AG10803 (cell line): ENCODE results near the gene SAMD10.
"Not testable (repeated sequence)": the region's sequence is repeated elsewhere in the genome, so short reads cannot be mapped to it uniquely, and the experiment has no call there.

Experiments
- DNase-seq: peaks from one replicate; pipeline ENCODE4 v3.0.0; 2010; ENCODE audit warnings: low read depth
- H3K4me3 ChIP-seq: 2 replicates; pipeline ENCODE4 v1.5.1; 2011; ENCODE audit warnings: mild to moderate bottlenecking, low read length, control low read depth
- TF ChIP-seq, protein P1 (sequence below): conservative IDR thresholded peaks from 2 replicates; pipeline ENCODE4 v1.5.1; 2011; ENCODE audit warnings: mild to moderate bottlenecking, low read length, control low read depth, inconsistent platforms

The SAMD10 gene

DNA sequence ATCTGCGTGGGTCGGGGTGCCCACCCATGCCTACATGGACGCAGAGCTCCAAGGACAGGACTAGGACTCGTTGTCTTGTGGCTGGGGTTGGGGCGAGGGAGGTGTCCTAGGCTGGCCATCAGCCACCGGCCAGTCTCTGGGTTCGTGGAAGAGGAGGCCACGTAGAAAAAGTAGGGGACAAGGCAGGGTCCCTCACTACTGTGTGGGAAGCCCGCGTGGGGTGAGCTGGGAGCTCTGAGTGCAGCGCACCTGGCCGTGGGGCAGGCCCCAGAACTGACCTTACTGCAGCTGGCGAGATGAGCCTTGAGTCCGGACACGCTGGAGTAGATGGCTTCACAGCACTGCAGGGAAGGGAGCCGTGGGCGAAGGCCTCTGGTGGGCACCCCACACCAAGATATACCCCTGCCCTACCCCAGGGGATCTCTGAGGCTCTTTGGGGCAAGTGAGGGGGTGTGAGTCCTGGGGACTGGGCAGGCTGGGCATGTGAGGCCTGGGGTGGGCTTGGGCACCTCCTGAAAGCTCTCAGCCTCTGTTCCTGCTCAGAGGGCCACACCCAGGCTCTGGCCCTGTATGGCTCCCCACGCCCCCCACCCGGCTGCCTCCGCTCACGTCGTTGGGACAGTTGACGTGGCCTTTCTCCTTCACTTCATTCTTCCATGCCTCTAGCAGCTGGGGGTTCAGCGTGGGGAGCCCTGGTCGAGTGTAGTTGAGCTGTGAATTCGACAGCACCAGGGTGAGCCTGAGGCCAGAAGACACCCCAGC is 17.6 kb downstream of the SAMD10 start:
- no peak overlapping the region for H3K4me3 ChIP-seq
- TF ChIP-seq, protein P1, sequence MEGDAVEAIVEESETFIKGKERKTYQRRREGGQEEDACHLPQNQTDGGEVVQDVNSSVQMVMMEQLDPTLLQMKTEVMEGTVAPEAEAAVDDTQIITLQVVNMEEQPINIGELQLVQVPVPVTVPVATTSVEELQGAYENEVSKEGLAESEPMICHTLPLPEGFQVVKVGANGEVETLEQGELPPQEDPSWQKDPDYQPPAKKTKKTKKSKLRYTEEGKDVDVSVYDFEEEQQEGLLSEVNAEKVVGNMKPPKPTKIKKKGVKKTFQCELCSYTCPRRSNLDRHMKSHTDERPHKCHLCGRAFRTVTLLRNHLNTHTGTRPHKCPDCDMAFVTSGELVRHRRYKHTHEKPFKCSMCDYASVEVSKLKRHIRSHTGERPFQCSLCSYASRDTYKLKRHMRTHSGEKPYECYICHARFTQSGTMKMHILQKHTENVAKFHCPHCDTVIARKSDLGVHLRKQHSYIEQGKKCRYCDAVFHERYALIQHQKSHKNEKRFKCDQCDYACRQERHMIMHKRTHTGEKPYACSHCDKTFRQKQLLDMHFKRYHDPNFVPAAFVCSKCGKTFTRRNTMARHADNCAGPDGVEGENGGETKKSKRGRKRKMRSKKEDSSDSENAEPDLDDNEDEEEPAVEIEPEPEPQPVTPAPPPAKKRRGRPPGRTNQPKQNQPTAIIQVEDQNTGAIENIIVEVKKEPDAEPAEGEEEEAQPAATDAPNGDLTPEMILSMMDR, result no peak
- no peak for DNase-seq

DNA sequence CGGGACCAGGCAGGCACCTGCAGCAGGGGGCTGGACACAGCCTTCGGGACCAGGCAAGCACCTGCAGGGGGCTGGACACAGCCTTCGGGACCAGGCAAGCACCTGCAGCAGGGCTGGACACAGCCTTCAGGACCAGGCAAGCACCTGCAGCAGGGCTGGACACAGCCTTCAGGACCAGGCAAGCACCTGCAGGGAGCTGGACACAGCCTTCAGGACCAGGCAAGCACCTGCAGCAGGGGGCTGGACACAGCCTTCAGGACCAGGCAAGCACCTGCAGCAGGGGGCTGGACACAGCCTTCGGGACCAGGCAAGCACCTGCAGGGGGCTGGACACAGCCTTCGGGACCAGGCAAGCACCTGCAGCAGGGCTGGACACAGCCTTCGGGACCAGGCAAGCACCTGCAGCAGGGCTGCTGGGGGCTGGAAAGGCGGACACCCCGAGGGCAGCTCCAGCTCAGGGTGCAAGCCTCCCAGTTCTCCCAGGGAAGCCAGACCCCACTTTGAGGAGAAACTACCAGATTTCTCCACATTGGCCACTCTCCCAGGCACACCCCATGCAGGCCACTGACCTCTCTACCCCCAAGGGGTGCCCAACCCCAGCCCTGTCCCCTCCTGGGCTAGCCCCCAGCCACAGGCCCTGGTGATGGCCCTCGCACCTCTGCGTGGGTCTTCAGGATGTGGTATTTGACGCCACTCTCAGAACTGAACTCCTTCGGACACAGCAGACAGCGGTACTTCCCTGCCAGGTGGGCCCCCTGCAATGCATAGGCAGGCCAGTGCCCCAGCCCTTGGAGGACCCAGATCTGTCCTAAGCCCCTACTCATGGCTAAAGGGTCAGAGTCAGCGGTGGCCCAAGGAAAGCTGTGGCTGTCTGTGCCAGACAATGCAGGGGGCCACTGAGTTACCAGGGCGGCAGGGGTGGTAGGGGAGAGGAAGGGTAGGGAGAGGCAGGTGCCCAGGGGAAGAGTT is 18.5 kb downstream of the SAMD10 start:
- not testable (repeated sequence) for DNase-seq

DNA sequence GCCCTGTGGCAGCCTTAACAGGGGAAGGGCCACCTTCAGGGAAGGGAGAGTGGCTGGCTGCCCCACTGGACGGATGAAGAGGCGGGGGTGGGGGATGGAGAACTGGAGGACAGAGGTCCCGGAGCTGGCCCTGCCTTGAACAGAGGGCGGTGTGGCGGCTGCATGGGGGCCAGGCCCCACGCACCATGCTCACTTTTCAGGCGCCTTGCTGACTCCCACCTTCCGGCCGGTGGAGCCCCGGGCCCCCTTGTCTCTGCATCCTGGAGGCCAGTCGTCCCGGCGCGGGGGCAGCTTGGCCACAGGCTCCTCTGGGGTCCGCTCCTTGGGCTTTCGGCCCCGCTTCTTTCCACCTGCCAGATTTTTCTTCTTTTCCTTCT is 19.8 kb downstream of the SAMD10 start:
- TF ChIP-seq, protein P1, result no peak
- DNase-seq, result no peak
- H3K4me3 ChIP-seq, result no peak overlapping the region

More for the DNA sequence above, 18.5 kb downstream of the SAMD10 start:
- not testable (repeated sequence) for H3K4me3 ChIP-seq

DNA sequence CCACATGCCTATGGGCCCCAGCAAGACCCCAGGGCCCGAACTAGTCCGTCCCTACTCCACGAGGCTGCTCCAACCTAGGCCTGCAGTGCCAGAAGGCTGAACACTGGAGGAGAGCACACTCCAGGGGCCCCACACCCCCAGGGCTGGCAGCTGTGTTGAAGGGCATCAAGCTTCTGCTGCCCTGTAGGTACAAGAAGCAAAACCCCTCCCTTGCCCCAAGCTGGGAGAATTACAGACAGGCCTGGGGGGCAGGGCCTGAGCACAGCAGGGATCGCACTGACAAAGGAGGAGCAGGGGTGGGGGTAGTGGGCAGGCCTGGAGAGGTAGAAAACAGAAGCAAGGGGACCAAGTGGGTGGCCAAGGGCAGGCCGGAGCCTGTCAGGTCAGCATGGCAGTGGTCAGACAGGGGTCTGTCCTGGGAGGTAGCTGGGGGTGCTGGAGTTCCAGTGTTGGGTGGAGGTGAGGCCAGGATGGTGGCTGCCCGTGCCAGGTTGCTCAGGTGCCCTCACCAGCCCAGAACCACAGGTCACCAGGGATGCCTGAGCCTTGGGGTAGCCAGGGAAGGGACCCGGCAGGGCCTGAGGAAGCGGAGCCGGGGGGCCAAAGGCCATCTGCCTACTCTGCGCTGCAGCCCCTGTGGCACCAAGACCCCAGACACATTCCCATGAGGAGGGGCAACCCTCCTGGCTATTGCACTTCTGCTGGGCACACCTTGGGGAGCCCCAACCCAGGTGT is 20.3 kb downstream of the SAMD10 start:
- TF ChIP-seq, protein P1, result no peak
- H3K4me3 ChIP-seq, result no peak overlapping the region
- no peak for DNase-seq

DNA sequence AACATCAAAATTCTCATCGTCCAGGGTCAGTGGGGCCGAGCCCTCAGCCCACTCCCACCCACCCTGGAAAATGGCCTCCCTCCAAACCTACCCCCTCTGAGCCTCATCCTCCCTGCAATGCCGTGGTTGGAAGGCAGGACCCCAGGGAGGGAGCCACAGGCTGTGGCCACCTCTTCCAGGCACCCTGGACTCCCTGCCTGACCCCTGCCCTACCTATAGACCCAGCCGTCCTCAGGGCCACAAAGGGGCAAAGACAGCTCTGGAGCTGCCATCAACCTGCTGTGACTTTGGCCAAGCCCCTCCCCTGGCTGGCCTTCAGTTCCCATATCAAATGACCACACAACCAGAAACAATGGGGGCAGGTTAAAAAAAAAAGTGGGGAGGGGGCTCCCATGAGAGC is 21.0 kb downstream of the SAMD10 start:
- TF ChIP-seq, protein P1, result no peak
- no peak overlapping the region for H3K4me3 ChIP-seq
- DNase-seq, result no peak

DNA sequence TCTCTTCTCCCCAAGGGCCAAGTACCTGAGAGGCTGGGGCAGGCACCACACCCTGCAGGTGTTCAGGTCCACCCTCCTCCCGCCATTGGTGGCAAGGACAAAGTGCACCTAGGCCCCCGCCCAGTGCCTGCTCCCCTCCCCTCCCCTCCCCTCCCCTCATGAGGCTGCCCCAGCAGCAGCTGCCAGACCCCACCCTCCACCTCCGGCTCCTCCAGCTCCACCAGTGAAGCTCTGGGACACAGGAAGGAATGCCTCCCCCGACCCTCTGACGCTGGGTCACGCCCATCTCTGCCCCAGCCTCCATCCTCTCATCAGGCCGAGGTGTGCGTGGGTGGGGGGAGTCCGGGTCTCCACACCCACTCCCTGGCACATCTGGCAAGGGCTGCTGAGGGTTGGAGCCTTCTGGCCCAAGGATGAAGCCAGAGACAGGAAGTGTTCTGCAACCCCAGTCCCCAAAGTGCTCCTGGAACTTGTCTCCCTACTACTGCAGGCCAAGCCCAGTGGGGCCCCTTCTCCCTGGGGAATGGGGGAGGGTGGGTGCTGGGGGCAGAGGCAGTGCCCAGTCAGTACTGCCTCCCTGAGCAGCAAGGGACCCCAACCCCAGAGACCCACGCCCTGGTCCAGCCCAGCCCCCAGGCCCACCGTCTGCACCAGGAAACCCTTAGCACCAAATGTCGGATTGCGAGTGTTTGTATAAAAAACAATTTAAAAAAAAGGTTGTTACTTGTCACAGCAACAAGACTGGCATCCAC is 21.6 kb downstream of the SAMD10 start:
- no peak overlapping the region; the same call in 1 of the 2 replicates for H3K4me3 ChIP-seq
- TF ChIP-seq, protein P1, result no peak
- no peak for DNase-seq
